K562 (cell line): Measurements from ENCODE around the gene KCNH2. TPM values are rescaled to one million over a fixed set of nuclear protein-coding genes. Genes with fewer than 3 reads are reported as not detected.
A peak's percentile ranks its signal among the peaks of the same experiment; 100 is the strongest.

Experiments used
- CEBPG ChIP-seq, 3 experiments: fragments of 200-800 bp in 1 of 3; sonication (Bioruptor generic) in 1 of 3; sonication (generic) in 1 of 3; formaldehyde crosslinking in 1 of 3; IDR thresholded peaks in 2 of 3; conservative IDR thresholded peaks in 1 of 3; 2 replicates each; pipeline versions ENCODE4 v1.6.1 to v1.8.0; 2016 to 2022; ENCODE audit warnings: missing compliant biosample characterization in 2 of 3, missing genetic modification characterization in 2 of 3, mild to moderate bottlenecking in 1 of 3, missing genetic modification reagents in 1 of 3
- CHD1 ChIP-seq: fragments of 200-600 bp; sonication (generic); IDR thresholded peaks from one replicate; pipeline ENCODE4 v1.6.1; 2012; ENCODE audit warnings: mild to moderate bottlenecking, moderate library complexity, low read length, inconsistent platforms
- CHD2 ChIP-seq: IDR thresholded peaks from 2 replicates; pipeline ENCODE4 v1.6.1; 2011; ENCODE audit warnings: low read depth, low read length
- CHD4 ChIP-seq: fragments of 200-600 bp; sonication (generic); IDR thresholded peaks from 3 replicates; pipeline ENCODE4 v1.6.1; 2012; ENCODE audit warnings: low read depth, mild to moderate bottlenecking, mixed read lengths, low read length, inconsistent platforms; ENCODE audit not compliant: insufficient read depth, insufficient replicate concordance, poor library complexity, severe bottlenecking
- FOSL1 ChIP-seq: fragments of 200-800 bp; sonication (Bioruptor generic); conservative IDR thresholded peaks from 2 replicates; pipeline ENCODE4 v1.6.1; 2016; ENCODE audit warnings: missing genetic modification characterization, missing compliant biosample characterization
- FUS ChIP-seq: fragments of 200-400 bp; formaldehyde crosslinking; optimal IDR thresholded peaks from 2 replicates; pipeline ENCODE3; 2017; ENCODE audit warnings: low read depth, low read length
- GABPA ChIP-seq: fragments of 200-800 bp; sonication (Bioruptor generic); conservative IDR thresholded peaks from 2 replicates; pipeline ENCODE4 v1.6.1; 2016; ENCODE audit warnings: low read depth, missing genetic modification characterization, missing compliant biosample characterization
- HDAC6 ChIP-seq: IDR thresholded peaks from 2 replicates; pipeline ENCODE4 v1.6.1; 2012; ENCODE audit warnings: low read depth, mild to moderate bottlenecking, control low read depth, inconsistent platforms, low read length, moderate library complexity
- KAT8 ChIP-seq: fragments of 450-650 bp; IDR thresholded peaks from 2 replicates; pipeline ENCODE4 v1.6.1; 2016; ENCODE audit warnings: low read depth, mild to moderate bottlenecking
- MTF1 ChIP-seq: fragments of 250-450 bp; sonication (Bioruptor Pico); IDR thresholded peaks from 2 replicates; pipeline ENCODE4 v1.9.0; 2021; ENCODE audit warnings: moderate library complexity, mild to moderate bottlenecking, inconsistent platforms, borderline replicate concordance
- SAP30 ChIP-seq: fragments of 200-600 bp; sonication (generic); IDR thresholded peaks from 2 replicates; pipeline ENCODE4 v1.6.1; 2012; ENCODE audit warnings: borderline replicate concordance, low read depth, mild to moderate bottlenecking, moderate library complexity, low read length, control low read depth, inconsistent platforms; ENCODE audit not compliant: insufficient read depth, poor library complexity, severe bottlenecking
- ZNF165 ChIP-seq: fragments of 250-450 bp; sonication (Bioruptor Pico); IDR thresholded peaks from 2 replicates; pipeline ENCODE4 v1.4.0; 2020; ENCODE audit warnings: borderline replicate concordance
- ZNF3 ChIP-seq: fragments of 250-450 bp; sonication (Bioruptor Pico); IDR thresholded peaks from 2 replicates; pipeline ENCODE4 v1.5.0; 2021; ENCODE audit warnings: mild to moderate bottlenecking, moderate library complexity
- ZNF354B ChIP-seq: fragments of 250-450 bp; sonication (Bioruptor Pico); IDR thresholded peaks from 2 replicates; pipeline ENCODE4 v1.4.0; 2020
- ZNF707 ChIP-seq: fragments of 250-450 bp; sonication (Bioruptor Pico); conservative IDR thresholded peaks from 2 replicates; pipeline ENCODE4 v1.8.0; 2022; ENCODE audit warnings: inconsistent platforms, mild to moderate bottlenecking, moderate library complexity
- ZNF785 ChIP-seq: fragments of 250-450 bp; sonication (Bioruptor Pico); IDR thresholded peaks from 2 replicates; pipeline ENCODE4 v1.4.0; 2020; ENCODE audit warnings: mild to moderate bottlenecking
- ZSCAN29 ChIP-seq: fragments of 450-650 bp; IDR thresholded peaks from 2 replicates; pipeline ENCODE4 v1.6.1; 2017
- ZSCAN32 ChIP-seq: fragments of 450-650 bp; formaldehyde crosslinking; IDR thresholded peaks from 2 replicates; pipeline ENCODE4 v1.4.0; 2020; ENCODE audit warnings: mild to moderate bottlenecking, moderate library complexity
- polyA plus RNA-seq, 8 experiments: library from polyadenylated mRNA; depleted of rRNA in 4 of 8; stranded (reverse) in 5 of 8; unstranded in 3 of 8; fragments of >200 nt; fragmentation: Nextera tagmentation in 2 of 8; fragmentation: Illumina TruSeq in 1 of 8; extraction: Ambion mirVana in 2 of 8; extraction: Trizol in 1 of 8; gene quantifications; 2 replicates each; pipeline versions ENCODE4 v1.2.1 to v1.2.3, GENCODE V29; 2011 to 2014; ENCODE audit warnings: inconsistent platforms in 1 of 8, missing spikeins in 1 of 8
- total RNA-seq, 7 experiments: library from RNA; depleted of rRNA in 6 of 7; stranded (reverse); fragments of >200 nt in 6 of 7; fragmentation: Illumina TruSeq in 2 of 7; extraction: Trizol in 2 of 7; gene quantifications; 2 replicates each; pipeline versions ENCODE4 v1.2.1 to v1.2.3, GENCODE V29; 2011 to 2021; ENCODE audit warnings: low replicate concordance in 1 of 7
- TF ChIP-seq, protein P1 (sequence below): fragments of 250-450 bp; sonication (Bioruptor Pico); IDR thresholded peaks from 2 replicates; pipeline ENCODE4 v1.9.0; 2021; ENCODE audit warnings: mild to moderate bottlenecking, inconsistent platforms
- TF ChIP-seq, protein P2 (sequence below): fragments of 250-450 bp; sonication (Bioruptor Pico); IDR thresholded peaks from 2 replicates; pipeline ENCODE4 v1.9.0; 2021; ENCODE audit warnings: mild to moderate bottlenecking
- TF ChIP-seq, protein P3 (sequence below): fragments of 450-650 bp; formaldehyde crosslinking; IDR thresholded peaks from 2 replicates; pipeline ENCODE4 v1.4.0; 2022; ENCODE audit warnings: mild to moderate bottlenecking, moderate library complexity
- TF ChIP-seq, protein P4 (sequence below): sonication (generic); formaldehyde crosslinking; IDR thresholded peaks from 2 replicates; pipeline ENCODE4 v1.9.0; 2022; ENCODE audit warnings: mild to moderate bottlenecking, missing genetic modification reagents

KCNH2 gene
- total and polyA plus RNA-seq, 9 of the 15 experiments (the other 6 are each of a cell fraction or from before 2014, with no cell fraction given), result 18.1 to 368 (median 218) TPM

DNA sequence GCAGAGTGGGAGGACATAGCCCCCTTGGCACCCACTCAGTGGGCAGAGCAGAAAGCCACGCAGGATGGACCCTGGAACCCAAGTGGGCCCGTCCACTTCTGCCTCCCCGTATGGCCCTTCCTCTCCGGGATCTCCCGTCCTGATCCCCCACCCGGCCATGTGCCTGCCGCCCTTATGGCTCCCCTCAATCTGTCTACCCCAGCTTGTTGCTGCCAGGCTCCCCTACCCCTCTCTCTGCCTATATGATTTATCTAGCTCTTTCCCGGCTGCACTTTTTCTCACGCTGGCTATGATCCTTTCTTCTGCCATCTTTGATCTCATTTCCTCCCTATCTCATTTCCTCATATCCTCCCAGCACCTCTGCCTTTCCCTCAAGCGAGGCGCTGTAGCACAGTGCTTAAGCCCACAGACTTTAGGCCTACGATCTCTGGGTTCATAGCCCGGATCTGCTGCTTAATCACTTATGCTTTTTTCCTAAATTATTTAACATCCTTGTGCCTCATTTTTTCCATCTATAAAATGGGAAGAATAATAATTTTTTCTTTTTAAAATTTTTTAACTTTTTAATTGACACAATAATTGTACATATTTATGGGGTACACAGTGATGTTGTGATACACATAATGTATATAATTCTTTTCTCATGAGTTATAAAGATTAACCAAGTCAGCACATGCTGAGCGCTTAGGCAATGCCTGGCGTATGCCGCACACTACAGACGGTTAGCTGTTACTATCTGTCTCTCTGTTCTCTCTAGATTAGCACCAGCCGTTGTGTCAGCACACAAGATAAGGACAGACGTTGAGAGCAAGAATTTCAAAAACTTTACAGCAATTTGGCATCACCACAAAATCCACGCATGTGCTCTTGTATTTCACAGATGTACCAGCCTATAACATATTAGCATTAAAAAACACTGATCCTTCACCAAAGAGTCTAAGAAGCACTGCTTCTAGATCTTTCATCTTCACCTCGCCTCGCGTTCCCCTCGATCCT lies 18.1 kb downstream of the KCNH2 start (continued):
- TF ChIP-seq CHD4 (peak; percentile 99), ZSCAN29 (no peak), ZNF165 (CRISPR knock-in tag) (peak; percentile 42; the same call in 1 of the 2 replicates), HDAC6 (no peak), FOSL1 (peak; percentile 80), MTF1 (CRISPR knock-in tag) (peak; percentile 32; the same call in 1 of the 2 replicates), FUS (no peak), ZNF354B (CRISPR knock-in tag) (peak; percentile 74; the same call in 1 of the 2 replicates), ZNF3 (CRISPR knock-in tag) (no peak), CHD2 (peak; percentile 61; the same call in 1 of the 2 replicates), ZNF785 (CRISPR knock-in tag) (no peak), ZSCAN32 (peak; percentile 59; the same call in 1 of the 2 replicates), KAT8 (no peak; the same call in 1 of the 2 replicates), CHD1 (no peak), SAP30 (no peak), ZNF707 (CRISPR knock-in tag) (0 out of 2 replicates have a peak, but pooled peaks have one; percentile 33), CEBPG (CRISPR knock-in tag; IDR thresholded peaks at IDR 0.05) (peak; percentile 86), CEBPG (tag; conservative IDR thresholded peaks at IDR 0.05 in 1 of 2, IDR thresholded peaks at IDR 0.05 in 1 of 2) (peak in 1 of 2 experiments; percentile 91; a peak in 3 of 4 replicates), GABPA (tag) (peak; percentile 66; the same call in 1 of the 2 replicates)
- TF ChIP-seq, protein P1, sequence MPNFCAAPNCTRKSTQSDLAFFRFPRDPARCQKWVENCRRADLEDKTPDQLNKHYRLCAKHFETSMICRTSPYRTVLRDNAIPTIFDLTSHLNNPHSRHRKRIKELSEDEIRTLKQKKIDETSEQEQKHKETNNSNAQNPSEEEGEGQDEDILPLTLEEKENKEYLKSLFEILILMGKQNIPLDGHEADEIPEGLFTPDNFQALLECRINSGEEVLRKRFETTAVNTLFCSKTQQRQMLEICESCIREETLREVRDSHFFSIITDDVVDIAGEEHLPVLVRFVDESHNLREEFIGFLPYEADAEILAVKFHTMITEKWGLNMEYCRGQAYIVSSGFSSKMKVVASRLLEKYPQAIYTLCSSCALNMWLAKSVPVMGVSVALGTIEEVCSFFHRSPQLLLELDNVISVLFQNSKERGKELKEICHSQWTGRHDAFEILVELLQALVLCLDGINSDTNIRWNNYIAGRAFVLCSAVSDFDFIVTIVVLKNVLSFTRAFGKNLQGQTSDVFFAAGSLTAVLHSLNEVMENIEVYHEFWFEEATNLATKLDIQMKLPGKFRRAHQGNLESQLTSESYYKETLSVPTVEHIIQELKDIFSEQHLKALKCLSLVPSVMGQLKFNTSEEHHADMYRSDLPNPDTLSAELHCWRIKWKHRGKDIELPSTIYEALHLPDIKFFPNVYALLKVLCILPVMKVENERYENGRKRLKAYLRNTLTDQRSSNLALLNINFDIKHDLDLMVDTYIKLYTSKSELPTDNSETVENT (CRISPR knock-in tag), result 0 out of 2 replicates have a peak, but pooled peaks have one; percentile 35
- TF ChIP-seq, protein P2, sequence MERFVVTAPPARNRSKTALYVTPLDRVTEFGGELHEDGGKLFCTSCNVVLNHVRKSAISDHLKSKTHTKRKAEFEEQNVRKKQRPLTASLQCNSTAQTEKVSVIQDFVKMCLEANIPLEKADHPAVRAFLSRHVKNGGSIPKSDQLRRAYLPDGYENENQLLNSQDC (CRISPR knock-in tag), result peak; percentile 80; the same call in 1 of the 2 replicates
- TF ChIP-seq, protein P3, sequence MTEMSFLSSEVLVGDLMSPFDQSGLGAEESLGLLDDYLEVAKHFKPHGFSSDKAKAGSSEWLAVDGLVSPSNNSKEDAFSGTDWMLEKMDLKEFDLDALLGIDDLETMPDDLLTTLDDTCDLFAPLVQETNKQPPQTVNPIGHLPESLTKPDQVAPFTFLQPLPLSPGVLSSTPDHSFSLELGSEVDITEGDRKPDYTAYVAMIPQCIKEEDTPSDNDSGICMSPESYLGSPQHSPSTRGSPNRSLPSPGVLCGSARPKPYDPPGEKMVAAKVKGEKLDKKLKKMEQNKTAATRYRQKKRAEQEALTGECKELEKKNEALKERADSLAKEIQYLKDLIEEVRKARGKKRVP (CRISPR knock-in tag), result peak; percentile 87
- TF ChIP-seq, protein P4, sequence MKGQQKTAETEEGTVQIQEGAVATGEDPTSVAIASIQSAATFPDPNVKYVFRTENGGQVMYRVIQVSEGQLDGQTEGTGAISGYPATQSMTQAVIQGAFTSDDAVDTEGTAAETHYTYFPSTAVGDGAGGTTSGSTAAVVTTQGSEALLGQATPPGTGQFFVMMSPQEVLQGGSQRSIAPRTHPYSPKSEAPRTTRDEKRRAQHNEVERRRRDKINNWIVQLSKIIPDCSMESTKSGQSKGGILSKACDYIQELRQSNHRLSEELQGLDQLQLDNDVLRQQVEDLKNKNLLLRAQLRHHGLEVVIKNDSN (CRISPR knock-in tag), result no peak
